K562 (cell line): ENCODE data around the gene HTR6. TPM values are rescaled to one million over a fixed set of nuclear protein-coding genes. Genes with fewer than 3 reads are reported as not detected.

Experiments used
- ATAC-seq: fragments of 200-7000 bp; cut with Tn5 transposase; 3 replicates; pipeline ENCODE4 v1.9.1; 2020; ENCODE audit warnings: moderate library complexity
- BruUV-seq: library from RNA; stranded (reverse); fragments of 400-500 nt; replicated peaks from 2 replicates; lab custom pipeline; 2021; lab: Mats Ljungman, UMichigan
- CTCF ChIA-PET: fragments of 300-600 bp; formaldehyde crosslinking; extraction: SDS; loops from one replicate; lab custom pipeline; 2021; ENCODE audit warnings: low intra/inter-chr PET ratio; lab: Yijun Ruan, JAX
- POLR2A ChIA-PET: fragments of 300-600, 350-650 bp; sonication (Branson Sonifier 250); formaldehyde crosslinking; extraction: SDS; loops from one replicate; lab custom pipeline; 2021; ENCODE audit warnings: antibody characterized with exemption, inconsistent platforms; lab: Yijun Ruan, JAX
- DNase-seq, 4 experiments: peaks; one replicate each; pipeline versions ENCODE4 v3.0.0 to v3.0.0-alpha.2; 2011 to 2018; ENCODE audit warnings: low spot score in 3 of 4, mixed read lengths in 3 of 4; ENCODE audit errors: extremely low read depth in 1 of 4
- FAIRE-seq: peaks from 2 replicates; lab custom pipeline; 2011; peaks lifted over from hg19 to GRCh38; lab: Jason Lieb, UNC
- H2AFZ ChIP-seq: 2 replicates; pipeline ENCODE4 v1.6.0; 2011; ENCODE audit warnings: low read depth, low read length, control low read depth, inconsistent platforms
- H3K27ac ChIP-seq: fragments of 200-600 bp; 3 replicates; pipeline ENCODE4 v1.8.0; 2011; ENCODE audit warnings: low read depth, mild to moderate bottlenecking, control low read depth, inconsistent platforms, low read length, moderate library complexity, mixed read lengths; ENCODE audit errors: extremely low read depth
- H3K27me3 ChIP-seq, 2 experiments: fragments of 300-600 bp in 1 of 2; 2 replicates in 1 of 2; 3 replicates in 1 of 2; pipeline versions ENCODE4 v1.6.0 to v1.8.0; 2011; ENCODE audit warnings: inconsistent platforms in 2 of 2, low read length in 2 of 2, mild to moderate bottlenecking in 1 of 2, mixed read lengths in 1 of 2, moderate library complexity in 1 of 2; ENCODE audit not compliant: control insufficient read depth in 2 of 2, insufficient read depth in 2 of 2
- H3K36me3 ChIP-seq: fragments of 300-600 bp; 3 replicates; pipeline ENCODE4 v1.8.0; 2011; ENCODE audit warnings: mild to moderate bottlenecking, low read length, inconsistent platforms; ENCODE audit not compliant: control insufficient read depth, insufficient read depth
- H3K4me1 ChIP-seq, 2 experiments: fragments of 200-600 bp in 1 of 2; replicated peaks in 1 of 2; 2 replicates in 1 of 2; 3 replicates in 1 of 2; pipeline versions ENCODE4 v1.5.1 to v1.8.0; 2011; ENCODE audit warnings: inconsistent platforms in 2 of 2, low read length in 2 of 2, mild to moderate bottlenecking in 1 of 2, mixed read lengths in 1 of 2, moderate library complexity in 1 of 2; ENCODE audit not compliant: control insufficient read depth in 2 of 2, insufficient read depth in 2 of 2
- H3K4me2 ChIP-seq: 2 replicates; pipeline ENCODE4 v1.6.1; 2011; ENCODE audit warnings: low read length, control low read depth, inconsistent platforms, mixed read lengths; ENCODE audit not compliant: insufficient read depth
- H3K4me3 ChIP-seq: fragments of 200-600 bp; sonication (generic), shearing (Covaris generic); 2 replicates; pipeline ENCODE4 v1.5.1; 2016; ENCODE audit warnings: control low read depth, inconsistent platforms
- H3K79me2 ChIP-seq: fragments of 200-600 bp; 3 replicates; pipeline ENCODE4 v1.8.0; 2011; ENCODE audit warnings: low read length, inconsistent platforms; ENCODE audit not compliant: control insufficient read depth, insufficient read depth
- H3K9ac ChIP-seq, 2 experiments: 2 replicates each; pipeline versions ENCODE4 v1.6.0 to v1.6.1; 2011; ENCODE audit warnings: low read depth in 2 of 2, low read length in 2 of 2, control low read depth in 1 of 2, inconsistent platforms in 1 of 2, mild to moderate bottlenecking in 1 of 2, mixed read lengths in 1 of 2; ENCODE audit not compliant: insufficient read depth in 1 of 2
- H3K9me1 ChIP-seq: one replicate; pipeline ENCODE4 v1.6.0; 2011; ENCODE audit warnings: inconsistent platforms, mild to moderate bottlenecking, low read length, moderate library complexity; ENCODE audit not compliant: control insufficient read depth, insufficient read depth
- H3K9me3 ChIP-seq: replicated peaks from 2 replicates; pipeline ENCODE4 v1.5.1; 2011; ENCODE audit warnings: low read depth, low read length, inconsistent platforms; ENCODE audit not compliant: control insufficient read depth, insufficient read depth
- H4K20me1 ChIP-seq: replicated peaks from 2 replicates; pipeline ENCODE4 v1.6.1; 2011; ENCODE audit warnings: low read length, inconsistent platforms, mixed read lengths; ENCODE audit not compliant: control insufficient read depth, insufficient read depth
- CTBP1 ChIP-seq: fragments of 450-650 bp; IDR thresholded peaks from 2 replicates; pipeline ENCODE4 v1.6.1; 2016; ENCODE audit warnings: borderline replicate concordance
- E2F6 ChIP-seq, 2 experiments: IDR thresholded peaks; 2 replicates each; pipeline ENCODE4 v1.6.1; 2011; ENCODE audit warnings: borderline replicate concordance in 1 of 2, control low read depth in 1 of 2, low read depth in 1 of 2, low read length in 1 of 2, mild to moderate bottlenecking in 1 of 2, mixed read lengths in 1 of 2, moderate library complexity in 1 of 2; ENCODE audit not compliant: insufficient read depth in 1 of 2, insufficient read length in 1 of 2, poor library complexity in 1 of 2, severe bottlenecking in 1 of 2; ENCODE audit errors: extremely low read depth in 1 of 2
- NRF1 ChIP-seq, 2 experiments: fragments of 450-650 bp; IDR thresholded peaks in 1 of 2; conservative IDR thresholded peaks in 1 of 2; 2 replicates each; pipeline ENCODE4 v1.6.1; 2014; ENCODE audit warnings: mild to moderate bottlenecking in 2 of 2
- THRB ChIP-seq: fragments of 450-650 bp; formaldehyde crosslinking; conservative IDR thresholded peaks from 2 replicates; pipeline ENCODE4 v1.4.0; 2022; ENCODE audit warnings: mild to moderate bottlenecking, missing genetic modification characterization
- ZBTB33 ChIP-seq: sonication (generic); formaldehyde crosslinking; IDR thresholded peaks from 2 replicates; pipeline ENCODE4 v1.8.1; 2023; ENCODE audit warnings: mild to moderate bottlenecking, missing genetic modification reagents
- WGBS: fragments of 100-300 bp; shearing (Covaris generic); methylation state at CpG from one replicate; pipeline ENCODE4 v1.1.6; 2016; ENCODE audit warnings: low coverage, mixed read lengths; ENCODE audit not compliant: insufficient coverage; ENCODE audit errors: missing lambda C conversion rate; 5-methylcytosine and 5-hydroxymethylcytosine counted together
- in situ Hi-C: fragments of 300-500 bp; cut with MboI; formaldehyde crosslinking; loops from 4 replicates; pipeline ENCODE4 v1.15.0; 2018; ENCODE audit warnings: inconsistent platforms, mixed read lengths
- intact Hi-C: fragments of 100-400 bp; cut with micrococcal nuclease; formaldehyde crosslinking; loops from 2 replicates; pipeline ENCODE4 v1.14.2; 2022
- polyA plus RNA-seq, 8 experiments: library from polyadenylated mRNA; depleted of rRNA in 4 of 8; stranded (reverse) in 5 of 8; unstranded in 3 of 8; fragments of >200 nt; fragmentation: Nextera tagmentation in 2 of 8; fragmentation: Illumina TruSeq in 1 of 8; extraction: Ambion mirVana in 2 of 8; extraction: Trizol in 1 of 8; gene quantifications; 2 replicates each; pipeline versions ENCODE4 v1.2.1 to v1.2.3, GENCODE V29; 2011 to 2014; ENCODE audit warnings: inconsistent platforms in 1 of 8, missing spikeins in 1 of 8
- total RNA-seq, 7 experiments: library from RNA; depleted of rRNA in 6 of 7; stranded (reverse); fragments of >200 nt in 6 of 7; fragmentation: Illumina TruSeq in 2 of 7; extraction: Trizol in 2 of 7; gene quantifications; 2 replicates each; pipeline versions ENCODE4 v1.2.1 to v1.2.3, GENCODE V29; 2011 to 2021; ENCODE audit warnings: low replicate concordance in 1 of 7

Gene HTR6
- total and polyA plus RNA-seq, 9 of the 15 experiments (the other 6 are each of a cell fraction or from before 2014, with no cell fraction given): not detected

GRCh38 chr1:19665496-19666465, 1.1 kb downstream of the HTR6 start:
- POLR2A ChIA-PET: no interaction called here
- Histone ChIP-seq H3K9me1 (no peaks in the 10 kb centered on the region), H3K36me3 (no peaks in the 10 kb centered on the region), H3K27me3 (peaks cover 44 to 80% of the 10 kb centered on the region in 2 experiments; a peak in 4 of 5 replicates), H3K27ac (no peak overlapping the region), H3K4me3 (no peak overlapping the region), H3K4me1 (peaks cover 0 to 21% of the 10 kb centered on the region in 2 experiments; a peak in 2 of 5 replicates), H3K9ac (no peak overlapping the region), H2AFZ (no peak overlapping the region), H3K79me2 (no peaks in the 10 kb centered on the region), H4K20me1 (peaks cover 5% of the 10 kb centered on the region), H3K9me3 (no peaks in the 10 kb centered on the region), H3K4me2 (no peak overlapping the region)
- in situ Hi-C loops: loop anchor here (25.0 kb wide), 1 partner anchor 1053 kb away; no protein-coding TSS in a partner anchor
- TF ChIP-seq NRF1 (conservative IDR thresholded peaks at IDR 0.05 in 1 of 2, IDR thresholded peaks at IDR 0.05 in 1 of 2) (peak in 1 of 2 experiments; percentile 18; a peak in 1 of 4 replicates), ZBTB33 (CRISPR knock-in tag) (peak; percentile 86), THRB (CRISPR knock-in tag) (no peak), E2F6 (IDR thresholded peaks at IDR 0.05; ENCODE audit: borderline replicate concordance in 1 of 2, extremely low read depth in 1 of 2, insufficient read depth in 1 of 2, insufficient read length in 1 of 2, low read depth in 1 of 2, low read length in 1 of 2, poor library complexity in 1 of 2, severe bottlenecking in 1 of 2) (peak in 1 of 2 experiments; percentile 7), CTBP1 (peak; percentile 17; the same call in 1 of the 2 replicates)
- FAIRE-seq (no peak), DNase-seq (peak in 1 of 4 experiments; percentile 31), ATAC-seq (no peak; the same call in 1 of the 3 replicates)
- no TSS peak for BruUV-seq
- CTCF ChIA-PET: no interaction called here
- intact Hi-C loops: no loop called here
- WGBS: 18% methylated on average over 72 of the region's 84 CpGs
